A549 (cell line): Measurements from ENCODE around the gene IP6K1. TPM values are rescaled to one million over a fixed set of nuclear protein-coding genes. Genes with fewer than 3 reads are reported as not detected.

Source experiments
- ATAC-seq, 2 experiments: fragments of 200-7000 bp in 1 of 2; fragments of >200 bp in 1 of 2; cut with Nextera tagmentation in 1 of 2; cut with Tn5 transposase in 1 of 2; 3 replicates each; pipeline versions ENCODE4 v1.8.0 to v1.9.1; 2018 to 2020; ENCODE audit warnings: mild to moderate bottlenecking in 1 of 2, moderate library complexity in 1 of 2
- CTCF ChIA-PET: fragments of 300-600 bp; sonication (Branson Sonifier 250); formaldehyde crosslinking; extraction: SDS; loops from one replicate; lab custom pipeline; 2021; ENCODE audit warnings: antibody characterized with exemption, inconsistent platforms; lab: Yijun Ruan, JAX
- POLR2A ChIA-PET: fragments of 350-600 bp; formaldehyde crosslinking; extraction: SDS; loops from one replicate; lab custom pipeline; 2021; ENCODE audit warnings: antibody characterized with exemption, inconsistent platforms; lab: Yijun Ruan, JAX
- DNase-seq, 2 experiments: peaks; one replicate each; pipeline versions ENCODE4 v3.0.0 to v3.0.0-alpha.2; 2011 to 2016; ENCODE audit warnings: low read depth in 1 of 2, low spot score in 1 of 2
- FAIRE-seq: peaks from 2 replicates; lab custom pipeline; 2011; peaks lifted over from hg19 to GRCh38; lab: Jason Lieb, UNC
- H3K27ac ChIP-seq, 2 experiments: fragments of >200 bp; sonication (Bioruptor Twin); formaldehyde crosslinking; 3 replicates each; pipeline ENCODE4 v1.5.1; 2016 to 2017
- H3K4me1 ChIP-seq: fragments of >200 bp; sonication (Bioruptor Twin); formaldehyde crosslinking; 3 replicates; pipeline ENCODE4 v1.6.1; 2016
- H3K4me2 ChIP-seq: fragments of >200 bp; sonication (Bioruptor Twin); formaldehyde crosslinking; 3 replicates; pipeline ENCODE4 v1.6.1; 2016
- H3K4me3 ChIP-seq: fragments of >200 bp; sonication (Bioruptor Twin); formaldehyde crosslinking; 3 replicates; pipeline ENCODE4 v1.5.1; 2016
- H3K9me3 ChIP-seq: fragments of >200 bp; sonication (Bioruptor Twin); formaldehyde crosslinking; 3 replicates; pipeline ENCODE4 v1.6.1; 2016
- BHLHE40 ChIP-seq: IDR thresholded peaks from 2 replicates; pipeline ENCODE4 v1.6.1; 2012; ENCODE audit warnings: low read depth, low read length, inconsistent platforms
- CBX2 ChIP-seq: fragments of 200-600 bp; sonication (generic); IDR thresholded peaks from 2 replicates; pipeline ENCODE4 v1.6.1; 2016; ENCODE audit warnings: low read depth, mild to moderate bottlenecking, borderline replicate concordance
- CHD2 ChIP-seq: fragments of 150-350 bp; IDR thresholded peaks from 2 replicates; pipeline ENCODE4 v1.6.1; 2014; ENCODE audit warnings: low read length; ENCODE audit not compliant: partially characterized antibody
- CTCF ChIP-seq: fragments of >200 bp; sonication (Bioruptor Twin); formaldehyde crosslinking; IDR thresholded peaks from 3 replicates; pipeline ENCODE4 v1.5.1; 2016
- EHF ChIP-seq: fragments of 250-450 bp; sonication (Bioruptor Pico); IDR thresholded peaks from 2 replicates; pipeline ENCODE4 v1.5.0; 2020; ENCODE audit warnings: mild to moderate bottlenecking
- ELK1 ChIP-seq: fragments of 150-350 bp; IDR thresholded peaks from 2 replicates; pipeline ENCODE4 v1.6.1; 2014; ENCODE audit warnings: low read depth, mild to moderate bottlenecking, low read length
- EP300 ChIP-seq, 2 experiments: fragments of >200 bp; sonication (Bioruptor Twin); formaldehyde crosslinking; IDR thresholded peaks; 2 replicates in 1 of 2; 3 replicates in 1 of 2; pipeline ENCODE4 v1.6.1; 2016 to 2017
- FOSB ChIP-seq: fragments of 250-450 bp; sonication (Bioruptor Pico); IDR thresholded peaks from 2 replicates; pipeline ENCODE4 v1.5.0; 2020; ENCODE audit warnings: mild to moderate bottlenecking, moderate library complexity
- HDAC2 ChIP-seq: fragments of 200-600 bp; sonication (generic); IDR thresholded peaks from 2 replicates; pipeline ENCODE4 v1.6.1; 2016
- HEYL ChIP-seq: fragments of 250-450 bp; sonication (Bioruptor Pico); IDR thresholded peaks from 2 replicates; pipeline ENCODE4 v1.8.0; 2021; ENCODE audit warnings: mild to moderate bottlenecking, moderate library complexity
- HOXA7 ChIP-seq: fragments of 250-450 bp; sonication (Bioruptor Pico); IDR thresholded peaks from 2 replicates; pipeline ENCODE4 v1.5.0; 2020; ENCODE audit warnings: mild to moderate bottlenecking, moderate library complexity
- HOXB13 ChIP-seq: fragments of 250-450 bp; sonication (Bioruptor Pico); IDR thresholded peaks from 2 replicates; pipeline ENCODE4 v1.5.0; 2020; ENCODE audit warnings: low read depth, mild to moderate bottlenecking, moderate library complexity
- JUNB ChIP-seq: fragments of >200 bp; sonication (Bioruptor Twin); formaldehyde crosslinking; IDR thresholded peaks from 2 replicates; pipeline ENCODE4 v1.6.1; 2016
- KDM5A ChIP-seq: fragments of 200-600 bp; sonication (generic); IDR thresholded peaks from 2 replicates; pipeline ENCODE4 v1.6.1; 2016; ENCODE audit warnings: antibody characterized with exemption, mild to moderate bottlenecking
- MAZ ChIP-seq: fragments of 150-350 bp; IDR thresholded peaks from 2 replicates; pipeline ENCODE4 v1.6.1; 2014; ENCODE audit warnings: antibody characterized with exemption, low read depth, low read length, borderline replicate concordance
- MYC ChIP-seq: IDR thresholded peaks from 2 replicates; pipeline ENCODE4 v1.6.1; 2012; ENCODE audit warnings: mild to moderate bottlenecking, inconsistent platforms, low read length, improper control_type of control experiment, borderline replicate concordance
- NFE2L2 ChIP-seq: fragments of 150-350 bp; conservative IDR thresholded peaks from 2 replicates; pipeline ENCODE4 v1.6.1; 2014; ENCODE audit warnings: low read length
- NPAS2 ChIP-seq: fragments of 250-450 bp; sonication (Bioruptor Pico); IDR thresholded peaks from 2 replicates; pipeline ENCODE4 v1.8.0; 2022; ENCODE audit warnings: mild to moderate bottlenecking, moderate library complexity, borderline replicate concordance
- PBX3 ChIP-seq: IDR thresholded peaks from 2 replicates; pipeline ENCODE4 v1.6.1; 2012
- POLR2A ChIP-seq: IDR thresholded peaks from 2 replicates; pipeline ENCODE4 v1.6.1; 2012; ENCODE audit warnings: mild to moderate bottlenecking, low read length
- POLR2AphosphoS2 ChIP-seq: conservative IDR thresholded peaks from 2 replicates; pipeline ENCODE4 v1.6.1; 2012; ENCODE audit warnings: low read length, improper control_type of control experiment, inconsistent platforms
- RARB ChIP-seq: fragments of 250-450 bp; sonication (Bioruptor Pico); IDR thresholded peaks from 2 replicates; pipeline ENCODE4 v1.8.0; 2021; ENCODE audit warnings: mild to moderate bottlenecking, moderate library complexity
- RCOR1 ChIP-seq: fragments of 150-350 bp; IDR thresholded peaks from 2 replicates; pipeline ENCODE4 v1.6.1; 2014; ENCODE audit warnings: antibody characterized with exemption, low read length, low read depth
- TP53 ChIP-seq: fragments of 250-450 bp; sonication (Bioruptor Pico); IDR thresholded peaks from 2 replicates; pipeline ENCODE4 v1.5.0; 2021; ENCODE audit warnings: mild to moderate bottlenecking, moderate library complexity
- ZC3H11A ChIP-seq: fragments of 450-650 bp; IDR thresholded peaks from 2 replicates; pipeline ENCODE4 v1.6.1; 2014; ENCODE audit warnings: antibody characterized with exemption, mild to moderate bottlenecking
- ZNF302 ChIP-seq: fragments of 250-450 bp; sonication (Bioruptor Pico); IDR thresholded peaks from 2 replicates; pipeline ENCODE4 v1.9.0; 2021; ENCODE audit warnings: inconsistent platforms, mild to moderate bottlenecking, moderate library complexity
- WGBS: methylation state at CpG from one replicate; pipeline ENCODE4 v1.1.6; 2017; ENCODE audit errors: missing lambda C conversion rate; 5-methylcytosine and 5-hydroxymethylcytosine counted together
- polyA plus RNA-seq, 4 experiments: library from polyadenylated mRNA; depleted of rRNA in 3 of 4; stranded (reverse); fragments of >200 nt; fragmentation: RNase III in 1 of 4; extraction: RNeasy Plus Mini Kit Qiagen cat#74134 plus additional on column Dnase treatment in 1 of 4; gene quantifications; 2 replicates in 3 of 4; 3 replicates in 1 of 4; pipeline ENCODE4 v1.2.3, GENCODE V29; 2011 to 2017
- TF ChIP-seq, protein P1 (sequence below): IDR thresholded peaks from 2 replicates; pipeline ENCODE4 v1.6.1; 2012

Gene IP6K1
- polyA plus RNA-seq, 2 of the 4 experiments (the other 2 are of a cell fraction), result 16.2 to 22.2 TPM

GRCh38 chr3:49793486-49794085 is 7.2 kb upstream of the IP6K1 start (continued):
- TF ChIP-seq POLR2AphosphoS2, result no peak
- TF ChIP-seq HDAC2, result no peak
- no peak for TF ChIP-seq HEYL (CRISPR knock-in tag)
- no peak for TF ChIP-seq HOXB13
- no peak for TF ChIP-seq ZC3H11A
- TF ChIP-seq, protein P1, sequence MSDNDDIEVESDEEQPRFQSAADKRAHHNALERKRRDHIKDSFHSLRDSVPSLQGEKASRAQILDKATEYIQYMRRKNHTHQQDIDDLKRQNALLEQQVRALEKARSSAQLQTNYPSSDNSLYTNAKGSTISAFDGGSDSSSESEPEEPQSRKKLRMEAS, result no peak
- TF ChIP-seq NFE2L2, result no peak

DNA sequence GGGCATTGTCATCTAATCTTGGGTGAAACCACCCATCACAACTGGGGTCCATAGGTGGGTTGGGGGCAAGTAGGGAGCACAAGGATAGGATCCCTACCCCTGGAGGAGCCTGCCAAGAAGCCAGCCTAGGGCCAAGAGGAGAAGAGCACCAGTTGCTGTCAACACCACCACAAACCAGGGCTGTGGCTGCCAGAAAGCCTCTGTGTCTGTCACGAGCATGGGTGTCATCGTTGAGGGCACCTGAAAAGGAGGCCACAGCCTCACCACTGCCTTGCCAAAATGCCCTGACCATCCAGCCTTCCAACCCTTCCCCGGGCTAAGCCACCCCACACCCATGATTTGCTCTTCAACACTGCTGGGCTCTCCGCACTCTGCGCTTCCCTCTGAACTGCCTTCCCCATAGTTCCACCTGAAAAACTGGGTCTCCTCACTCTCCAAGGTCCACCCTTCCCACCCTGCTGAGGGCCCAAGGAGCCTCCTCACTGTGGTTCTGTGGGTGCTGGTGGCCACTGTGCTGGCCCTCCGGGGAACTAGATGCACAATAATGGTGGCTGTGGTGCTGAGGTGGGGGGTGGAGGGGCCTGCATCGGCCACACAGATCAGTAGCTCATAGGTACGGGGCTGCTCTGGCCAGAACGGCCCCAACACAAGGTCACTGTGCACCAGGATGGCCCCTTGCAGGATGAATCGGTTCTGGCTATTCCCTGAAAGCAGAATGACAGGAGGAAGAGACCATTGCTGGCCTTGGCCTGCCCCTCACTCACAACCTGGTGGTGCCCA is 6.2 kb upstream of the IP6K1 start:
- 69% methylated on average over 8 of the region's 10 CpGs for WGBS
- Histone ChIP-seq H3K4me1 (no peaks in the 10 kb centered on the region), H3K27ac (no peak overlapping the region), H3K4me3 (no peak overlapping the region), H3K4me2 (no peak overlapping the region), H3K9me3 (no peaks in the 10 kb centered on the region)
- ChIA-PET POLR2A (no interaction called here), CTCF (interaction anchor here (0.8 to 1.5 kb wide), 2 partner anchors 10 to 46 kb away, joined by 4 to 6 read pairs; partner anchors contain the start of gene INKA1)
- TF ChIP-seq HOXB13 (no peak), ZNF302 (CRISPR knock-in tag) (no peak), RCOR1 (no peak)
- ATAC-seq, result no peak
- no peak for FAIRE-seq
- DNase-seq, result no peak

- 70% methylated on average over 2 of the region's 4 CpGs for WGBS
Measured at GRCh38 chr3:49791571-49791970, 5.2 kb upstream of the IP6K1 start.

GRCh38 chr3:49790626-49791411 is 4.5 kb upstream of the IP6K1 start:
- POLR2A ChIA-PET, result no interaction called here
- DNase-seq (no peak), ATAC-seq (no peak), FAIRE-seq (no peak)
- H3K27ac ChIP-seq, result no peak overlapping the region
- H3K4me1 ChIP-seq, result peaks cover 5% of the 10 kb centered on the region
- no peak overlapping the region for H3K4me2 ChIP-seq
- H3K4me3 ChIP-seq, result no peak overlapping the region
- H3K9me3 ChIP-seq, result no peaks in the 10 kb centered on the region
- CTCF ChIA-PET, result interaction anchor here (1.2 to 1.5 kb wide), 2 partner anchors 12 to 48 kb away, joined by 3 to 6 read pairs; partner anchors contain the start of gene INKA1
- 58% methylated on average over 9 of the region's 9 CpGs for WGBS
- TF ChIP-seq MAZ (no peak), EHF (CRISPR knock-in tag) (no peak), HOXA7 (CRISPR knock-in tag) (no peak), BHLHE40 (no peak), PBX3 (no peak), MYC (no peak), POLR2A (no peak), RCOR1 (no peak), FOSB (CRISPR knock-in tag) (no peak), RARB (CRISPR knock-in tag) (no peak), JUNB (no peak), CHD2 (no peak), EP300 (IDR thresholded peaks at IDR 0.05) (no peak), NPAS2 (CRISPR knock-in tag) (no peak), CTCF (no peak), TP53 (CRISPR knock-in tag) (no peak)

More at GRCh38 chr3:49791571-49791970, 5.2 kb upstream of the IP6K1 start:
- H3K4me1 ChIP-seq, result peaks cover 5% of the 10 kb centered on the region
- no peak overlapping the region for H3K4me3 ChIP-seq
- POLR2A ChIA-PET, result no interaction called here
- no peak for DNase-seq
- CTCF ChIA-PET, result interaction anchor here (1.2 to 1.5 kb wide), 2 partner anchors 11 to 47 kb away, joined by 3 to 6 read pairs; partner anchors contain the start of gene INKA1
- H3K27ac ChIP-seq, result no peak overlapping the region
- TF ChIP-seq KDM5A, result no peak
- TF ChIP-seq ELK1, result no peak
- TF ChIP-seq CBX2, result no peak
- TF ChIP-seq ZNF302 (CRISPR knock-in tag), result no peak
- ATAC-seq, result no peak
- H3K9me3 ChIP-seq, result no peaks in the 10 kb centered on the region
- no peak overlapping the region for H3K4me2 ChIP-seq
- FAIRE-seq, result no peak
